ENCODE measurements around the gene GRPEL2.

The GRPEL2 gene

DNA sequence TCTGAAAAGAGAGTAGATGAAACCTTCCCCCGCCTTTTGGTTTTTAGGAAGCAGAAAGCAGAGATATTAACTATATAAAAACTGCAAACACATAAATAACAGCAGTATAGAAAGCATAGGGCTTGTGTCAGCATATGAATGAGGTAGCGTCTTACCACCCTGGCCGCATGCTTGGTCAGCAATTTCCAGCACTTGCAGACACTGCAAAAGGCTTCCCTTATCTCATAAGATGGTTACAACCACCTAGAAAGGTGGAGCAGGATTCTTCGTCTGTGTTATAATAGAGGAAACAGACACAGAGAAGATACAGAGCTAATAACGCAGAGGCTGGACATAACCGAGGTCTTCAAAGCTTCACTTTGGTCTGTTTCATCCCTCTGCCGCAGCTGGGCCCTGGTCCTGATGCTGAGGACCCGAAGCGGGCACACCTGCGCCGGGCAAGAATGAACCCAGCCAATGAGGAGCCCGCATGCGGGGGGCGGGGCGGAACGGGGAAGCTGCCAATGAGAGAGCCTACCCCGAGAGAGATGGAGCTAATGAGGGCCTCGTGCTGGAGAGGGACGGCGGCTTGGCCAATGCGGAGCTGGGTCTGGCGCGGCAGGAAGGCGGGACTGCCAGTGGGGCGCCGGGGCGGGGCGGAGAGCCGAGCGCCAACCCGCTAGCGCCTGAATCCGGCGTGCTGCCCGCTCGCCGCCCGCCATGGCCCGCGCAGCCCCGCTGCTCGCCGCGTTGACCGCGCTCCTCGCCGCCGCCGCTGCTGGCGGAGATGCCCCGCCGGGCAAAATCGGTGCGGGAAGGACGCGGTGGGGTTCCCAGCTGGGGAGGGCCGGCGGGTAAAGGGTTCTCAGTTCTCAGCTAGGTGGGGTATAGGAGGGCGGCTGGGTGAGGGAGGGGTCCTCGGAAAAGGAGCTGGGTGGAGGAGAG, 12.3 kb downstream of the GRPEL2 start, which contains the start of gene PCYOX1L:
TSS of gene PCYOX1L (plus strand) at position 677 of the 924 bp plus-strand sequence. CDS start at position 700, 23 bp downstream.
- DNase-seq (ENCODE audit: low spot score), result peak; percentile 96

- peak; percentile 48 for DNase-seq (ENCODE audit: low spot score)
Observed at GRCh38 chr5:149358294-149358651, 13.0 kb downstream of the GRPEL2 start.

- no peak for DNase-seq (ENCODE audit: low spot score)
Observed at GRCh38 chr5:149358868-149359495, 13.7 kb downstream of the GRPEL2 start.

DNA sequence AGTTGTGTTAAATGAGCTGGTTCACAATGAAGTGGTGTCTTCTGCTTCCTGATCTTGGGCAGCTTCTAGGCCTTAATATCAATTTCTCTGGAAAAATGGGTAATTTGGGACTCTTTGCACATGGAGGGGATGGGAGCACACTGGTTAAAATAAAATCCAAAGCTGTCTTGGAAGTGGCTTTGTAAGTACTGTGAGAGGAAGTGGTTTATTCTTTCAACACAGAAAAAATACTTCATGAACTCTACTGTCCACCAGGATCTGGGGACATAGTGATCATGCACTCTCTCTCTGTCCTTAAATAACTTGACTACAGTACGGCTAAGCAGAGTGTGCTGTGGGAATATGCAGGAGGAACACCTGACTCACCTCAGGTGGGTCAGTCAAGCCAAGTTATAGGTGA, 15.0 kb downstream of the GRPEL2 start:
- no peak for DNase-seq (ENCODE audit: low spot score)

- no peak for DNase-seq (ENCODE audit: low spot score)
Observed at GRCh38 chr5:149362541-149362940, 17.2 kb downstream of the GRPEL2 start.

- no peak for DNase-seq (ENCODE audit: low spot score)
Observed at GRCh38 chr5:149363358-149363757, 18.1 kb downstream of the GRPEL2 start.

DNA sequence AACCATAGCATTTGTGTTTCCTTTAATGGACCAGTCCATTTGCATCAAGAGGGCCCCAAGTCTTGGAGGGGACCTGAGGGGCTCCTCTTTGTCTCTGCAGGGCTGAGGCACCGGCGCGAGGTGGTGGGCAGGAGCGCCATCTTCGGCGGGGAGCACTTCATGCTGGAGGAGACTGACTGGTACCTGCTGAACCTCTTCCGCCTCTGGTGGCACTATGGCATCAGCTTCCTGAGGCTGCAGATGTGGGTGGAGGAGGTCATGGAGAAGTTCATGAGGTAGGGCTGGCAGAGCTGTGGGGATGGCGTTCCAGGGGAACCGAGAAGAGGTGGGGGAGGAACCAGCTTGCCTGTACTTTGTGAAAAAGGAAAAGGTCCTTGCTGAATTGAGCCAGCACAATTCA, 18.6 kb downstream of the GRPEL2 start:
- no peak for DNase-seq (ENCODE audit: low spot score)

GRCh38 chr5:149364719-149365118, 19.4 kb downstream of the GRPEL2 start:
- no peak for DNase-seq (ENCODE audit: low spot score)

- no peak for DNase-seq (ENCODE audit: low spot score)
Observed at GRCh38 chr5:149365418-149365817, 20.1 kb downstream of the GRPEL2 start.

DNA sequence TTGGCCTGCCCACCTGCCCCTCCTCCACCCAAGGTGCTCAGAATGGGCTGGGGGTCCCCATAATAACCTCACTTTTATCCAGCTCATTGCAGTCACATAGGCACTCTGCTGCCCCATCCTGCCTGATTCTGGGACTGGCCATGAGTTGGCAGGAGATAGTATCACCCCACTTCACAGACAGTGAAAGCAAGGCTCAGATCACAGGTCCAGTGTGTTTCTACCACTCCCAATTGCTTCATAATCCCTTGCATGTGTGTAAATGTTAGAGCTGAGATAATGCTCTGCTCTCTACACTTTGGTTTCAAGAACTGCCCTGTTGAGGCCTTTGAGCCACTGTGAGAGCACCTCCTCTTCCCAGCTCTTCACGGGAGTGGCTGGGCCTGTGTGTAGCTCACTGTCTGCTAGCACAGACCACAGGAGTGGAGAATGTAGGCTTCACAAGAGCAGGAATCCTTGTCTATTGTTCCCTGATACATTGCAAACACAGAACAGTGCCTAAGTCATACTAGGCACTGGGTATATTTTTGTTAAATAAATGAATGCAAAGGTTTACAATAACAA, 20.9 kb downstream of the GRPEL2 start:
- no peak for DNase-seq (ENCODE audit: low spot score)

DNA sequence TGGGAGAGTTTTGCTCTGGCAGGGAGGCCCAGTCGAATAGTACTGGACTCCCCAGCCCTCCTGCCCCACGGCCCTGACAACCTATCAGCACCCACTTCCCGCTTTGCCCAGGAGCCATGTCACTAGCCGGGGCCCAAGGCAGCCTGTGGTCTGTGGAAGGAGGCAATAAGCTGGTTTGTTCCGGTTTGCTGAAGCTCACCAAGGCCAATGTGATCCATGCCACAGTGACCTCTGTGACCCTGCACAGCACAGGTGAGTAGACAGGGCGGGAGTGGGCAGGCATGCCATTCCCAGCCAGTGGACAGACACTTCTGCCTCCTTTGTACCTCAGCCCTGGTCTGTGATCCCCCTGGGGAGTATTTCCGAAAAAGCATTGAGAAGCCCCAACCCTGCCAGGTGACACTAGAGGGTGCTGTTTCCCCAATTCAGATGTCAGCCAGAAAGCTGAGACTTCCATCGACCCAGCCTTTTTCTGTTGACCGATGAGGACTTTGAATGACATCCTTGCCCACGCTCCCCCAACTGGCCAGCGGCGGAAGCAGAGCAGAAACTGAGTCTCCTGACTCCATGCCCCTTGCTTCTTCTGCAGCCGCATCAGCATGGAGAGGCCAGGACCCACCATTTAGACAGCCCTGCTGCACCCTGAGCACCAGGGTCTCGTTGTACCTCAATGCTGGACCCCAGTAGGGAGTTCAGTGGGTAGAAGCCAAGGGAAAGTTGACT, 22.1 kb downstream of the GRPEL2 start:
- DNase-seq (ENCODE audit: low spot score), result peak; percentile 82

DNA sequence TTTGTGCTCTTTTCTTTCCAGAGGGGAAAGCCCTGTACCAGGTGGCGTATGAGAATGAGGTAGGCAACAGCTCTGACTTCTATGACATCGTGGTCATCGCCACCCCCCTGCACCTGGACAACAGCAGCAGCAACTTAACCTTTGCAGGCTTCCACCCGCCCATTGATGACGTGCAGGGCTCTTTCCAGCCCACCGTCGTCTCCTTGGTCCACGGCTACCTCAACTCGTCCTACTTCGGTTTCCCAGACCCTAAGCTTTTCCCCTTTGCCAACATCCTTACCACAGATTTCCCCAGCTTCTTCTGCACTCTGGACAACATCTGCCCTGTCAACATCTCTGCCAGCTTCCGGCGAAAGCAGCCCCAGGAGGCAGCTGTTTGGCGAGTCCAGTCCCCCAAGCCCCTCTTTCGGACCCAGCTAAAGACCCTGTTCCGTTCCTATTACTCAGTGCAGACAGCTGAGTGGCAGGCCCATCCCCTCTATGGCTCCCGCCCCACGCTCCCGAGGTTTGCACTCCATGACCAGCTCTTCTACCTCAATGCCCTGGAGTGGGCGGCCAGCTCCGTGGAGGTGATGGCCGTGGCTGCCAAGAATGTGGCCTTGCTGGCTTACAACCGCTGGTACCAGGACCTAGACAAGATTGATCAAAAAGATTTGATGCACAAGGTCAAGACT, 22.8 kb downstream of the GRPEL2 start:
- no peak for DNase-seq (ENCODE audit: low spot score)

DNA sequence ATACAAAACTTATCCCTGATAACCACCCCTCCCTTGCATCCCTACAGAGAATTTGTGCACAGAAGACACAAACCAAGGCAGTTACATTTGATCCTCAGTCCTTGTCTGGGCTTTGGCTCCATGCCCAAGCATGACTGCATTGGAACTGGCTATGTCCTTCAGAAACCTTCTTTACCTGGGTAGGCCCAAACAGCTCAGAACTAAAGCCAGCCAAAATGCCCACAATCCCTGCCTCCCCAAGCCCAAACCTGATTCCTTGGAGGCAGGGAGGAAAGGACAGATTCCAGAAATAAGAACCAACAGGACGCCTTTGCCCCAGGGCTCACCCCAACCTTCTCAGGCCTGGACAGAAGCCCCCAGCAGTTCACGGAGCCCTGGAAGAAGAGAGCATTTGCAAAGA, 25.6 kb downstream of the GRPEL2 start:
- DNase-seq (ENCODE audit: low spot score), result no peak

DNA sequence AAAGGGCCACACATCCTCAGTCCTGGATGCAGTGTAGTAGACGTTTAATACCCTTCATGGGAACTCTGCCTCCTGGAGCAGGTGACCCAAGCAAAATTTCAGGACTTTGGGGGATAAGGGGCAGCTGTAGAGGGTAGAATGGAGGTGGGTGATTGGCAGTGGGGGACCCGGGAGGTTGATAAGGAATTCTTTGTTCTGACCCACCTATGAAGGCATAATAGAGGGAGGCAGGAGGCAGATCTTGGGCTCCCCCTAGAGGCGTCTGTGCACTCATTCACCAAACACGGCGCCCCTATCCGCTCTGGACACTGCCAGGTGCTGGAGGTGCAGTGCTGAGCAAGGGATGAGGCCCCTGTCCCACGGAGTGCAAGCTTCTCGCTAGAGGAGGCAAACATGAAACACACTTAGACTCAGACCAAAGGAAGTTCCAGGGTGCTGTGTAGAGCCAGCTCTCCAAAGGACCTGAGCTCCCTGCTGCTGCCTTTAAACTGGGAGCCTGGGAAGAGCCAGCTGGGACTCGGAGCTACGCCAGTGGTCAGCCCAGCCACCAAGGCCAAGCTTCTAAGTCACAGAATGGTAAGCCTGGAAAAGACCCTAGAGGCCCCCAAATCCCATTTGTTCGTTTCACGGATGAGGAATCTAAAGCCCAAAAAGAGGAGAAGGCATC, 26.1 kb downstream of the GRPEL2 start:
- DNase-seq (ENCODE audit: low spot score), result peak; percentile 77

- no peak for DNase-seq (ENCODE audit: low spot score)
Observed at GRCh38 chr5:149372076-149372795, 26.9 kb downstream of the GRPEL2 start.

DNA sequence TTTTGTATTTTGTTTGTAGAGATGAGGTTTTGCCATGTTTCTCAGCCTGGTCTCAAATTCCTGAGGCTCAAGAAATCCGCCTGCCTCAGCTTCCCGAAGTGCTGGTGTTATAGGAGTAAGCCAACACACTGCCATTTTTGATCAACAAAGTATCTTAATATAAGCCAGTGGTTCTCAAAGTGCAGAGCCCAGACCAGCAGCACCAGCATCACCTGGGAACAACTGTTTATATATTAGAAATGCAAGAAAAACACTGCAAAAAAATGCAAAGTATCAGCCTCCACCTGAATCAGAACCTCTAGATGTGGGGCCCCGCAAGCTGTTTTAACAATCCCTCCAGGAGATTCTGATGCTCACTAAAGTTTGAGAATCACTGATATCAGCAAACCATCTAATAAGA, 27.6 kb downstream of the GRPEL2 start:
- no peak for DNase-seq (ENCODE audit: low spot score)

DNA sequence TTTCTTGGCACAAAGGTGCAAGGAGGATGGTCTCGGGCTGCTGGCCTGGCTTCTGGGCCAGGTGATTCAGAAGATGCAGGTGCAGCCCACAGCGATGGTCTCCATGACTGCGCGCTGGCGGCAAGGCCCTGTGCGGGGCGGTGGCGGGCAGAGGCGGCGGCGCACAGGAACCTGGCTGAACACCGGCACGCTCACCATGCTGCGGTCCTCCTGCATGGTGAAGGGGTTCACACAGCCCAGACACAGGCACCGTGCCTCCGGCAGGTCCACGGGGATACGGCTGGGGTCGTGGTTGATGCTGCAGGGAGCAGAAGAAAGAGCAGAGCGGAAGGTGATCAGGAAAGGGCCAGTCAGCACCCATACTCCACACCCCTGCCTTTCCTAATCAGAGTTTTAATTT, 29.0 kb downstream of the GRPEL2 start:
- no peak for DNase-seq (ENCODE audit: low spot score)

DNA sequence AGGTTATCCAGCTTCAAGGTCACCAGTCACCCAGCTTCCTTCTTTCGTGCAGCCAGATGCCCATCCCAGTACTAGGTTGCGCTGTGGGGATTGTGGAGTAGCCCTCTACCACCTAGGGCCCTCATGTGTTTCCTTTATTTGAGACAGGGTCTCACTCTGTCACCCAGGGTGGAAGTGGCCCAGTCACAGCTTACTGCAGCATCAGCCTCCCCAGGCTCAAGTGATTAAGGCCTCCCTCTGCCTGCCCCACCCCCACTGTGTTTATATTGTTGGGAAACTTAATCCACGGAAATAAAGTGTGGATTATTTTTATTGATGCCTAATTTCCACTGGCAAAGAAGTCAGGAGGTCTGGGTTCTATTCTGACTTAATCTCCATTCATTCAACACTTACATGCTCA, 29.5 kb downstream of the GRPEL2 start:
- no peak for DNase-seq (ENCODE audit: low spot score)

DNA sequence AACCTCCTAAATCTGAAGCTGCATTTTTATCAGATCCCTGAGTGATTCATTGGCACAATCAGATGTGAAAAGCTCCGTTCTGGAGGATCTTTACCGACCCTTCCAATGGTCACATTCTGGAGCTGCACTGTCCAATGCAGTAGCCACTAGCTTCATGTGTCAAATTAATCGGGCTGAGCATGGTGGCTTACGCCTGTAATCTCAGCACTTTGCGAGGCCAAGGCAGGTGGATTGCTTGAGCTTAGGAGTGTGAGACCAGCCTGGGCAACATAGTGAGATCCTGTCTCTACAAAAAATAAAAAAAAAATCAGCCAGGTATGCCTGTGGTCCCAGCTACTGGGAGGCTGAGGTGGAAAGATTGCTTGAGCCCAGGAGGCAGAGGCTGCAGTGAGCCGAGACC, 30.1 kb downstream of the GRPEL2 start:
- no peak for DNase-seq (ENCODE audit: low spot score)

DNA sequence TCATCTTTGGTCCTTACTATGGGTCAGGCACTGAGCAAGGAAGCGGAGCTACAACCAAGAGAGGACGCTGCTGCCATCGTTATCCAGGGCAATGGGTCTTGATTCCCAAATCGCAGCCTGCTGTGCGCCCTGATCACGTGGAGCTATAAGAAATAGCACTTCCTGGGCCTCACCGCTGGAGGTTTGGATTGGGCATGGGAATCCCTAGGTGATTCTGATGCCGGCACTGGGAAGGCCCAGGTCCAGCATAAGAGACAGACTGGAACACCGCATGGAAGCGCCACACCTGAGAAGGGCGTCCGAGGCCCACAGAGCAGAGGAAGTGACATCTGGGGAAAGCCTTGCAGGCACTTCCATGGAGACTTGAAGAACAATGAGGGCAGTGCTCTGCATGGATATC, 30.8 kb downstream of the GRPEL2 start:
- DNase-seq (ENCODE audit: low spot score), result no peak

Measured in NAMALWA (cell line).